Activated B cell treated with CpG ODN at 0.5 μM for 24 hours (primary cell): ENCODE measurements around the gene CD7. TPM values are rescaled to one million over a fixed set of nuclear protein-coding genes. Genes with fewer than 3 reads are reported as not detected.

Experiments used
- ATAC-seq: fragments of 200-7000 bp; cut with Tn5 transposase; one replicate; pipeline ENCODE4 v1.10.0; 2021; ENCODE audit warnings: low read depth, mild to moderate bottlenecking, moderate library complexity
- CTCF ChIA-PET: fragments of 350-600 bp; sonication (Branson Sonifier 250); formaldehyde crosslinking; loops from one replicate; lab custom pipeline; 2021; ENCODE audit warnings: antibody characterized with exemption; lab: Charles Lee
- POLR2A ChIA-PET: fragments of 350-600 bp; sonication (Branson Sonifier 250); formaldehyde crosslinking; loops from one replicate; lab custom pipeline; 2021; ENCODE audit warnings: antibody characterized with exemption; lab: Charles Lee
- DNase-seq: peaks from one replicate; pipeline ENCODE4 v3.0.0; 2022
- H3K27ac Mint-ChIP-seq: one replicate; pipeline ENCODE4 v1.8.0; 2020; ENCODE audit warnings: mixed read lengths
- H3K27me3 Mint-ChIP-seq: one replicate; pipeline ENCODE4 v1.8.0; 2021; ENCODE audit warnings: mixed read lengths
- H3K36me3 Mint-ChIP-seq: one replicate; pipeline ENCODE4 v1.8.0; 2021; ENCODE audit warnings: low read depth, mixed read lengths
- H3K4me1 Mint-ChIP-seq: one replicate; pipeline ENCODE4 v1.8.0; 2021; ENCODE audit warnings: mixed read lengths
- H3K4me3 Mint-ChIP-seq: one replicate; pipeline ENCODE4 v1.8.0; 2020; ENCODE audit warnings: mild to moderate bottlenecking, mixed read lengths
- H3K9me3 Mint-ChIP-seq: one replicate; pipeline ENCODE4 v1.8.0; 2020; ENCODE audit warnings: mixed read lengths
- intact Hi-C: fragments of 100-400 bp; cut with micrococcal nuclease; formaldehyde crosslinking; loops from one replicate; pipeline ENCODE4 v1.15.1; 2024
- total RNA-seq: library from RNA; stranded (reverse); gene quantifications from 2 replicates; pipeline ENCODE4 v1.2.3, GENCODE V29; 2022
- TF ChIP-seq, protein P1 (sequence below): fragments of 200-600 bp; IDR thresholded peaks from one replicate; pipeline ENCODE4 v1.8.0; 2022; ENCODE audit warnings: antibody characterized with exemption, mild to moderate bottlenecking

The CD7 gene
- total RNA-seq, 1 donor from 2014 or later, result 0.42 TPM

DNA sequence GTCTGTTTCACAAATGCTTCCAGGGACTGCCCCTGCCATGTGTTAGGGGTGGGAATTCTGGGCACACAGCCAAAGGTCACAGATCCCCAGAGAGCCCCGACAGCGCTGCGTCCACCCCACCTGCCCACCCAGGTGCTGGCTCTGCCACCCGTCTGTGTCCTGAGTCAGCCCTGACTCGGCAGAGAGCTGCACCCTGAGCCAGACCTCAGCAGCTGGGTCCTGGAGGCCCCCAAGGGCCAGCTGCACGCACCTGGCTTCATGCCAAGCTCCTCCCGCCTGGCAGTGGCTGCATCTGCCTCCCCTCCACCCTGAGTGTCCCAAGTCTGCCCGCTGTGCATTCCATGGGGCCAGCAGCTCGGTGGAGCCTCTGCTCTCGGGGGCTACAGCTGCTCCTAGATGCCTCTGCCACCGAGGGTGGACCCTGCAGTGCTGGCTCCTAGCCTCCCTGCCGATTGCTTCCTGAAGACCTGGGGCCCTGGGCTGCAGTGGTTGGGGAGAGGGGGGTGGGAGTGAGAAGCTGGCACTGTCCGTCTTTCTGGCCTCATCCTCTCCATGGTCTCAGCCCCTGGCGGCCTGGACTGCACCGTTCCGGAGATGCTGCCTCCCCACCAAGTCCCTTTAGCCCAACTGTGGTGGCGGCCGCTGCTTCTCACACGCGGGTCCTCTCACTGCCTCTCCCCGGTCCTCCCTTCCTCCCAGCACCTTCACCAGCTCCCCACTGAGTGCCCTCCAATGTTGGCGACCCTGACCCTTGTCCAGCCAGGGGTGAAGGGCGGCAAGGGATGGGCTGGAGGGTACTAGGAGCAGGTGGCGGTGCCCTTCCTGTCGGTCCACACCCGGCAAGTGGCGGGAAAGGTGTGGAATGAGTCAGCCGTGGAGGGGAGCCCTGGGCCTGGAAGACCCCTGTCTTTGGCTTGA is 13.2 kb upstream of the CD7 start:
- H3K9me3 Mint-ChIP-seq, result no peaks in the 10 kb centered on the region
- H3K27me3 Mint-ChIP-seq, result peaks cover 18% of the 10 kb centered on the region
- peaks cover 22% of the 10 kb centered on the region for H3K4me1 Mint-ChIP-seq
- no peaks in the 10 kb centered on the region for H3K36me3 Mint-ChIP-seq
- H3K4me3 Mint-ChIP-seq, result no peak overlapping the region
- ChIA-PET CTCF (no interaction called here), POLR2A (interaction anchor here (0.9 kb wide), 1 partner anchor 10 kb away, joined by 3 read pairs; no protein-coding TSS in a partner anchor)
- intact Hi-C loops, result no loop called here
- no peak for ATAC-seq
- TF ChIP-seq, protein P1, sequence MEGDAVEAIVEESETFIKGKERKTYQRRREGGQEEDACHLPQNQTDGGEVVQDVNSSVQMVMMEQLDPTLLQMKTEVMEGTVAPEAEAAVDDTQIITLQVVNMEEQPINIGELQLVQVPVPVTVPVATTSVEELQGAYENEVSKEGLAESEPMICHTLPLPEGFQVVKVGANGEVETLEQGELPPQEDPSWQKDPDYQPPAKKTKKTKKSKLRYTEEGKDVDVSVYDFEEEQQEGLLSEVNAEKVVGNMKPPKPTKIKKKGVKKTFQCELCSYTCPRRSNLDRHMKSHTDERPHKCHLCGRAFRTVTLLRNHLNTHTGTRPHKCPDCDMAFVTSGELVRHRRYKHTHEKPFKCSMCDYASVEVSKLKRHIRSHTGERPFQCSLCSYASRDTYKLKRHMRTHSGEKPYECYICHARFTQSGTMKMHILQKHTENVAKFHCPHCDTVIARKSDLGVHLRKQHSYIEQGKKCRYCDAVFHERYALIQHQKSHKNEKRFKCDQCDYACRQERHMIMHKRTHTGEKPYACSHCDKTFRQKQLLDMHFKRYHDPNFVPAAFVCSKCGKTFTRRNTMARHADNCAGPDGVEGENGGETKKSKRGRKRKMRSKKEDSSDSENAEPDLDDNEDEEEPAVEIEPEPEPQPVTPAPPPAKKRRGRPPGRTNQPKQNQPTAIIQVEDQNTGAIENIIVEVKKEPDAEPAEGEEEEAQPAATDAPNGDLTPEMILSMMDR, result no peak
- no peak overlapping the region for H3K27ac Mint-ChIP-seq
- no peak for DNase-seq

DNA sequence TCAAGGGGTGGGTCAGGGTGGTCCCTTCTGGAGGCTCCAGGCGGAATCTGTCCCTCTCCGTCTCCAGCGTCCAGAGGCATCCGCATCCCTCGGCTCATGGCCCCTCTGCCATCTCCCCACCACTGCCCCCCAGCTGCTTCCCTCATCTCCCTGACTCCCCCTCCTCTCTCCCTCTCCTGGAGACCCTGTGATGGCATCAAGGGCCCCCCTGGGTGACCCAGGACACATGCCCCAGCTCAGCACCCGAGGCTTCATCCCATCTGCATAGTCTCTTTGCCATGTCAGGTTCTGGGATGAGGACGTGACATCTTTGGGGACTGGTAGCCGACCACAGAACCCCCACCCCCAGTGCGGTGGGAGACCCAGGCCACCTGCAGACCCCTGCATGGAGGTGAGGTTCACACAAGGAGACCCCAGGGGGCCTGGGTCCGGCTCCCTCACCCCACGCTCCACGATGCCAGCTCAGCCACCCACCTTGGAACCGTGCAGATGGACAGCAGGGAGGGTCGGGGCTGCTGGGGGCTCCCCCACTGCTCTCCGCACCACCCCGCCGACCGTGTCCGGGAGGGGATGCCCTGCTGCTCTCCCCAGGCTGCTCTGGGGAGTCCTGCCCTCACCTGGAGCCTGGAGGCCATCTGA is 12.4 kb upstream of the CD7 start:
- DNase-seq (no peak), ATAC-seq (no peak)
- CTCF ChIA-PET, result no interaction called here
- Mint-ChIP-seq H3K4me3 (no peak overlapping the region), H3K27me3 (peaks cover 18% of the 10 kb centered on the region), H3K27ac (no peak overlapping the region), H3K36me3 (no peaks in the 10 kb centered on the region), H3K4me1 (peaks cover 15% of the 10 kb centered on the region), H3K9me3 (no peaks in the 10 kb centered on the region)
- TF ChIP-seq, protein P1, result no peak
- intact Hi-C loops, result no loop called here
- POLR2A ChIA-PET, result no interaction called here

DNA sequence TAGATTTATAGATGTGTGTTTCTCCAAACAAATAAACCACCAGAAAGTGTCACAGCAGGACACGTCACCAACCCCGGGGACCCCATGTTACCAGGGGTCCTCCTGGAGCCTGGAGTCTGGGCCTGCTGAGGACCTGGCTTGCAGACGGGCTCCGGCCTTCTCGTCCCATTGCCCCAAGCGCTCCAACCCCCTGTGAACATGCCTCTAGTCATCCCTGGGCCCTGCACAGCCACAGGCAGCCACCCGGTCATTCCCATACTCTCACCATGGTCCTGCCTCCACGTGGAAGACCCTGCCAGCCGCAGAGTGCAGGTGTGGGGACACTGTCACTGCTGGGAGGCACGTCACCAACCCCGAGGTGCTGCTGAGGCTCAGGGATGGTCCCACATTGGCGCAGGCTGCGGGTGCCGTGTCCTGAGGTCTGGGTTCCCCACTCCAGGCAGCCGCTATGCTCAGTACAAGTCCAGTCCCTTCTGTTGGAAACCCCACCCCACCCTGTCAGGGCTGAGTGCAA is 11.6 kb upstream of the CD7 start:
- intact Hi-C loops, result no loop called here
- Mint-ChIP-seq H3K4me1 (peaks cover 8% of the 10 kb centered on the region), H3K36me3 (no peaks in the 10 kb centered on the region), H3K4me3 (no peak overlapping the region), H3K9me3 (no peaks in the 10 kb centered on the region), H3K27ac (no peak overlapping the region), H3K27me3 (peaks cover 20% of the 10 kb centered on the region)
- DNase-seq (no peak), ATAC-seq (no peak)
- CTCF ChIA-PET, result no interaction called here
- POLR2A ChIA-PET, result no interaction called here
- TF ChIP-seq, protein P1, result no peak

DNA sequence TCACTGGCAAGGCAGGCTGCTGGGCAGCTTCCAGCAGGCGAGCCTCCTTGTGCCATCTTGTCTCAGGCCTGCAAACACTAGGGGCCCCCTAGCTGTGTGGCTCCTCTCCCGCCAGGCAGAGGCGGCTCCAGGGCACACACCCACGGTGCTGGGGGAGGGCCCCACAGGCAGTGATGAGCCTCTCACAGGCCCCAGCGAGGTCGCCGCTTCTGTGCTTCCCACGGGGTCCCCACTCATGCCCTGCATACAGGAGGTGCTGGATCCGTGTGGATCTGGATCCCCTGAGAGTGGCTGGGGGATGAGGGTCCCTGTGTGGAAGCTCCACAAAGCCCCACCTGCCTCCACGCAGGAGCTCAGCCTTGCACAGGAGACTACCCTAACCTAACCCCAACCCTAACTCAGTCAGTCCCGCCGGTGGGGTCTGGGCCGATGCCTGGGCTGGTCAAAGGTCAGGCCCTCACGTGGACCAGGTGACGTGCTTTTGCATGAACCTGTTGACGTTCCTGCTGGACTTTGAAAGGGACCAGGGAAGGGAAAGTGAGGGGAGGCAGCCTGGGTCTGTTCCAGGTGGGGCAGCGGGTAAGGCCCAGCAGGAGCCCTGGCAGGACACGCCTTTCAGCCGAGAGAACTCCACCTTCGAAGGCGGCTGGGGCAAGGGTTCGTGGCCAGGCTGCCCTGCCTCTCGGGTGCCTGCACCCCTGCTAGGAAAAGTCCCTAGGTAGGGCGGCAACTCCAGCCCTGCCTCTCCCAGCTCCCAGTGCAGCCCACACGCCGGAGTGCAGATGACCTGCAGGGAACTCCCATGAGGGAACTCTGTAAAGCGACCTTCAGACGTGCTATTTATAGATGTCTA is 11.0 kb upstream of the CD7 start:
- POLR2A ChIA-PET, result interaction anchor here (0.6 kb wide), 1 partner anchor 159 kb away, joined by 5 read pairs; no protein-coding TSS in a partner anchor
- DNase-seq (no peak), ATAC-seq (no peak)
- Mint-ChIP-seq H3K4me3 (no peak overlapping the region), H3K27me3 (peaks cover 22% of the 10 kb centered on the region), H3K27ac (no peak overlapping the region), H3K36me3 (no peaks in the 10 kb centered on the region), H3K4me1 (peaks cover 8% of the 10 kb centered on the region), H3K9me3 (no peaks in the 10 kb centered on the region)
- intact Hi-C loops, result no loop called here
- CTCF ChIA-PET, result interaction anchor here (0.6 kb wide), 1 partner anchor 215 kb away, joined by 3 read pairs; no protein-coding TSS in a partner anchor
- TF ChIP-seq, protein P1, result no peak
